Measurements from ENCODE around the gene EFL1. TPM values are rescaled to one million over a fixed set of nuclear protein-coding genes. Genes with fewer than 3 reads are reported as not detected.

Gene EFL1
- total and polyA plus RNA-seq, 2 experiments from 2014 or later = 15.4 to 46.4 TPM

- Histone ChIP-seq H3K4me2 (no peak overlapping the region), H3K4me3 (no peak overlapping the region), H3K79me2 (replicated peaks; ENCODE audit: insufficient read depth) (no peaks in the 10 kb centered on the region), H3K4me1 (ENCODE audit: insufficient read depth) (peaks cover 13% of the 10 kb centered on the region), H3K27me3 (ENCODE audit: insufficient read depth) (no peaks in the 10 kb centered on the region), H3K9me2 (ENCODE audit: insufficient read depth) (peaks cover 6% of the 10 kb centered on the region; the same call in 1 of the 2 replicates), H3F3A (replicated peaks; ENCODE audit: low read depth) (no peaks in the 10 kb centered on the region), H3K36me3 (ENCODE audit: insufficient read depth) (no peaks in the 10 kb centered on the region), H2AFZ (no peak overlapping the region), H3K27ac (ENCODE audit: low read depth) (no peak overlapping the region), H4K20me1 (replicated peaks; ENCODE audit: insufficient read depth) (no peaks in the 10 kb centered on the region)
- ATAC-seq (no peak), DNase-seq (ENCODE audit: low spot score) (no peak)
- H3K27me3 Mint-ChIP-seq (ENCODE audit: insufficient read depth, low read depth, poor library complexity) = peaks cover 2% of the 10 kb centered on the region
- H3K9me3 Mint-ChIP-seq = no peaks in the 10 kb centered on the region
- TF ChIP-seq EZH2phosphoT487 (IDR thresholded peaks at IDR 0.05; ENCODE audit: unreplicated experiment) (no peak), NANOG (IDR thresholded peaks at IDR 0.05; ENCODE audit: borderline replicate concordance) (no peak), EZH2 (IDR thresholded peaks at IDR 0.05; ENCODE audit: low read depth, unreplicated experiment) (no peak), ZNF462 (CRISPR knock-in tag; IDR thresholded peaks at IDR 0.05) (no peak), CREB1 (CRISPR knock-in tag; IDR thresholded peaks at IDR 0.05; ENCODE audit: low read depth) (no peak), REST (IDR thresholded peaks at IDR 0.05; ENCODE audit: unreplicated experiment) (no peak), JUNB (IDR thresholded peaks at IDR 0.05; ENCODE audit: unreplicated experiment) (no peak), POLR2AphosphoS5 (IDR thresholded peaks at IDR 0.05; ENCODE audit: low read depth) (no peak), ETS1 (IDR thresholded peaks at IDR 0.05) (no peak), ZNF114 (CRISPR knock-in tag; IDR thresholded peaks at IDR 0.05) (no peak), STAT1 (IDR thresholded peaks at IDR 0.05; ENCODE audit: unreplicated experiment) (no peak), ZNF331 (CRISPR knock-in tag; IDR thresholded peaks at IDR 0.05; ENCODE audit: low read depth) (no peak)
- TF ChIP-seq, protein P1, sequence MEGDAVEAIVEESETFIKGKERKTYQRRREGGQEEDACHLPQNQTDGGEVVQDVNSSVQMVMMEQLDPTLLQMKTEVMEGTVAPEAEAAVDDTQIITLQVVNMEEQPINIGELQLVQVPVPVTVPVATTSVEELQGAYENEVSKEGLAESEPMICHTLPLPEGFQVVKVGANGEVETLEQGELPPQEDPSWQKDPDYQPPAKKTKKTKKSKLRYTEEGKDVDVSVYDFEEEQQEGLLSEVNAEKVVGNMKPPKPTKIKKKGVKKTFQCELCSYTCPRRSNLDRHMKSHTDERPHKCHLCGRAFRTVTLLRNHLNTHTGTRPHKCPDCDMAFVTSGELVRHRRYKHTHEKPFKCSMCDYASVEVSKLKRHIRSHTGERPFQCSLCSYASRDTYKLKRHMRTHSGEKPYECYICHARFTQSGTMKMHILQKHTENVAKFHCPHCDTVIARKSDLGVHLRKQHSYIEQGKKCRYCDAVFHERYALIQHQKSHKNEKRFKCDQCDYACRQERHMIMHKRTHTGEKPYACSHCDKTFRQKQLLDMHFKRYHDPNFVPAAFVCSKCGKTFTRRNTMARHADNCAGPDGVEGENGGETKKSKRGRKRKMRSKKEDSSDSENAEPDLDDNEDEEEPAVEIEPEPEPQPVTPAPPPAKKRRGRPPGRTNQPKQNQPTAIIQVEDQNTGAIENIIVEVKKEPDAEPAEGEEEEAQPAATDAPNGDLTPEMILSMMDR (conservative IDR thresholded peaks at IDR 0.05; ENCODE audit: low read depth in 2 of 2) = no peak
- H3K4me3 Mint-ChIP-seq = no peak overlapping the region
- H3K36me3 Mint-ChIP-seq (ENCODE audit: low read depth) = no peaks in the 10 kb centered on the region
- no peak overlapping the region for H3K27ac Mint-ChIP-seq
- H3K4me1 Mint-ChIP-seq = peaks cover 22% of the 10 kb centered on the region
Observed at GRCh38 chr15:82093325-82093724, 169.2 kb downstream of the EFL1 start.

Data from GM23338 (cell line).